GM19193 (cell line): ENCODE measurements around the gene C1orf105.

Source experiments
- POLR2A ChIP-seq: IDR thresholded peaks from 4 replicates; pipeline ENCODE4 v1.6.1; 2011; ENCODE audit not compliant: insufficient read depth, insufficient read length; ENCODE audit errors: extremely low read depth

C1orf105 gene

GRCh38 chr1:172498857-172499256 is 78.4 kb downstream of the C1orf105 start:
- no peak for TF ChIP-seq POLR2A

DNA sequence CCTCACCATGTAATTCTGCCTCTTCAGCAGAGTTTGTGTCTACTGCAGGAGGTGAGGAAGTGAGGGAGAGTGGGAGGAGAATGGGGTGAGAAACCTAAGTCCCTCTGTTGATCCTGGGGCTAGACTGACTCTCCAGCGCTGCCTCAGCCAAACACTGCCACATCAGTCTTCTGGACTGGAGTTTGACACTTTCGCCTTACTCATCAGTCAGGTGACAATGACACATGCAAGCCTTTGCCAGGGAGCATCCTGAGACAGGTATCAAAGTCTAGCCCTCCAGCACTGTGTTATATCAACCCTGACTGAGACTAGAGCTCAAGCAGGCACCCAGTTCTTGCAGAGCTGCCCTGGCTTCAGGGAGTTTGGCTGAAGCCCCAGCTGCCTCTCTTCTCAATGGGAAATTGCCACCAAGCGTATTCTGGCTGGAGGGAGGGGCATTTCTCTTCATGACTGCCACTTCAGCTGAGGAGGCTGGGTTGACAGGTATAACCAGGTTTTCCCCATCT is 79.2 kb downstream of the C1orf105 start:
- no peak for TF ChIP-seq POLR2A

- no peak for TF ChIP-seq POLR2A
Observed at GRCh38 chr1:172500207-172500606, 79.7 kb downstream of the C1orf105 start.

DNA sequence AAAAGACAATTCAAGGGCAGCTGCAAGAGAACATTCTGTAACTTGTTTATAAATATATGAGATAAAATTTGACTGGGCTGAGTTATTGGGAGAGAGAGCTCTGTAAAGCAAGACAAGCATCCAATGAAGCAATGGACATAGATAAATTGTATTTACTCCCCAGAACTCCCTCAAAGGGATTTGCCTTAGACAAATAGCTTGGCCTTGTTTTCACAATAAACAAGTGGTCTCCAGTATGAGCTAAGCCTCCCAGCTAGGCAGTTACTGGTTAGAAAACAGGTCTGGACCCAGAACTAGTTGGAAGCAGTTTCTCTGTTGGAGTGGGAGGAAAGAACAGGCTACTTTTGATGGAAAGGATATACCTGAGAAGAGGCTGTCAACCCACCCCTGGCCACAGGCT is 87.3 kb downstream of the C1orf105 start:
- TF ChIP-seq POLR2A, result no peak

- no peak for TF ChIP-seq POLR2A
Observed at GRCh38 chr1:172510479-172510878, 90.0 kb downstream of the C1orf105 start.

- TF ChIP-seq POLR2A, result no peak
Observed at GRCh38 chr1:172512591-172512990, 92.1 kb downstream of the C1orf105 start.

GRCh38 chr1:172513479-172513878 is 93.0 kb downstream of the C1orf105 start:
- TF ChIP-seq POLR2A, result no peak

- no peak for TF ChIP-seq POLR2A
Observed at GRCh38 chr1:172514108-172514507, 93.6 kb downstream of the C1orf105 start.

- no peak for TF ChIP-seq POLR2A
Observed at GRCh38 chr1:172515436-172515835, 95.0 kb downstream of the C1orf105 start.

DNA sequence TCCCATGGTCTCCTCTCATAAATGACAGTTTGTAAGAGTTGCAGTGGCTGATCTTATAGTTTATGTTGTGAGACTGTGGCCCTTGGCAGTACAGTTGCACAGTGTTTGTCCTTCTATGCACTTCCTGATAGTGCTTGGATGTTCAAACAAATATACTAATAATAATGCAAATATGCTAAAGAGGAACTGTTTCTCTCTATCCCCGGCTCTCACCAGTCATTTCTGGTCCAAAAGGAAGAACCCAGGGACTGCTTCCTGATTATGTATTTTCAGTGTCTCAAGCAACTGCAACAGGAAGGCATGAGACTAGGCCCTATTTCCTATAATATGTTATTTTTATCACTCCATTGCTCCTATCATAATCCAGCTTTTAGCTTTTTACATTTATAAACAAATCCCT is 95.4 kb downstream of the C1orf105 start:
- TF ChIP-seq POLR2A, result no peak

DNA sequence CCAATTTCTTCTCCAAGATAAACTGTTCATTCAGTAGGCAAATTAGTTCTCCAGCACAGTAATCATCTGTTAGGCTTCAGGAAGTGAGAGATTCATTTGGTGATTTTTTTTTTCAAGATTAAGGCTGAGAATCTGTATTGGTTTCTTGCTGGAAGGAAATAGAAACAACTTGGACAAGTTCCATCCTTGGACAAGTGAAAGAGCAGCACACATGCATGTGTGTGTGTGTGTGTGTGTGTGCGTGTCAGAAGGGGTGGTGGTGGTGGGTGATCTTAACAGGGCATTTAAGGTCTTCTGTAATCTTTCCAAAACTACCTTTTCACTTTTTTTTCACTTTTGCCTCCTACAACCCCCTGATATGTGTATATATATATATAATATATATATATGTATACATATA is 96.6 kb downstream of the C1orf105 start:
- TF ChIP-seq POLR2A, result no peak

DNA sequence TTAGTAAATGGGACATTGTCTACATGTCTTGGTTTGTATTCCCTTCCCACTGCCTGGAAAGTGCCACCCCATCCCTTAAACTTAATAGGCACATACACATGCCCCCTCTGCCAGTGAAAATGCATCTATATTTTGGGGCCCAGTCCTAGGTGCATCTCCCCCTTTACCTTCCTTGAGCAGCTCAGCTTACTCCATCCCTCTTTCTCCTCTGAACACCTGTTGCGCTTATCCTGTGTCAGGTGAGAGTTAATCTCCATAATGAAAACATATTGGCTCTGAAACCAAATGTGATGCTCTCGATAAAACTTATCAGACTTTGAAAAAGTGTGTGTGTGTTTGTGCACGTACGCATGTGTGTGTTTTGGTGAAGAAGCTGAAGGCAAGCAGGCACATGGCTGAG is 97.1 kb downstream of the C1orf105 start:
- TF ChIP-seq POLR2A, result no peak
